CD4-positive, alpha-beta memory T cell (primary cell): ENCODE results near the gene LPP. TPM values are rescaled to one million over a fixed set of nuclear protein-coding genes. Genes with fewer than 3 reads are reported as not detected.
A peak's percentile ranks its signal among the peaks of the same experiment; 100 is the strongest.

Experiments
- CTCF ChIA-PET: fragments of 350-600 bp; sonication (Branson Sonifier 250); formaldehyde crosslinking; loops from one replicate; lab custom pipeline; 2021; ENCODE audit warnings: inconsistent platforms; ENCODE audit not compliant: partially characterized antibody; lab: Charles Lee
- POLR2A ChIA-PET: fragments of 350-600 bp; sonication (Branson Sonifier 250); formaldehyde crosslinking; loops from one replicate; lab custom pipeline; 2021; ENCODE audit not compliant: partially characterized antibody; lab: Charles Lee
- DNase-seq, 5 donors: peaks; one replicate each; pipeline versions ENCODE4 v3.0.0 to v3.0.0-alpha.2; 2020 to 2022; ENCODE audit warnings: mixed read lengths in 1 of 5
- H3K27ac ChIP-seq: one replicate; pipeline ENCODE4 v1.7.0; 2013; ENCODE audit warnings: low read depth, low read length
- H3K27me3 ChIP-seq: 2 replicates; pipeline ENCODE4 v1.7.0; 2013; ENCODE audit warnings: mild to moderate bottlenecking, low read length, moderate library complexity; ENCODE audit not compliant: insufficient read depth
- H3K36me3 ChIP-seq: 2 replicates; pipeline ENCODE4 v1.7.0; 2013; ENCODE audit warnings: mild to moderate bottlenecking, low read length, moderate library complexity; ENCODE audit not compliant: insufficient read depth
- H3K4me1 ChIP-seq: 2 replicates; pipeline ENCODE4 v1.7.0; 2013; ENCODE audit warnings: mild to moderate bottlenecking, low read length, moderate library complexity; ENCODE audit not compliant: insufficient read depth
- H3K4me3 ChIP-seq, 2 donors: one replicate each; pipeline ENCODE4 v1.7.0; 2013; ENCODE audit warnings: low read length in 2 of 2, mild to moderate bottlenecking in 1 of 2
- H3K9me3 ChIP-seq, 2 donors: one replicate each; pipeline ENCODE4 v1.7.0; 2013; ENCODE audit warnings: low read length in 2 of 2, control low read depth in 1 of 2; ENCODE audit not compliant: control insufficient read depth in 1 of 2
- H3K27ac Mint-ChIP-seq, 7 donors: one replicate each; pipeline ENCODE4 v1.8.0; 2020 to 2021; ENCODE audit warnings: mixed read lengths in 7 of 7, mild to moderate bottlenecking in 6 of 7, inconsistent platforms in 3 of 7, moderate library complexity in 3 of 7
- H3K27me3 Mint-ChIP-seq, 2 donors: one replicate each; pipeline ENCODE4 v1.8.0; 2020 to 2021; ENCODE audit warnings: mixed read lengths in 2 of 2
- H3K36me3 Mint-ChIP-seq, 2 donors: one replicate each; pipeline ENCODE4 v1.8.0; 2020 to 2021; ENCODE audit warnings: mixed read lengths in 2 of 2, inconsistent platforms in 1 of 2, mild to moderate bottlenecking in 1 of 2
- H3K4me1 Mint-ChIP-seq, 4 donors: one replicate each; pipeline ENCODE4 v1.8.0; 2020 to 2021; ENCODE audit warnings: mixed read lengths in 4 of 4, mild to moderate bottlenecking in 1 of 4
- H3K4me3 Mint-ChIP-seq, 8 donors: one replicate each; pipeline ENCODE4 v1.8.0; 2020 to 2021; ENCODE audit warnings: mixed read lengths in 8 of 8, mild to moderate bottlenecking in 7 of 8, moderate library complexity in 6 of 8, inconsistent platforms in 3 of 8
- H3K9me3 Mint-ChIP-seq, 8 donors: one replicate each; pipeline ENCODE4 v1.8.0; 2020 to 2021; ENCODE audit warnings: mixed read lengths in 8 of 8, mild to moderate bottlenecking in 5 of 8, inconsistent platforms in 3 of 8, moderate library complexity in 1 of 8
- intact Hi-C: fragments of 100-400 bp; cut with micrococcal nuclease; formaldehyde crosslinking; loops from one replicate; pipeline ENCODE4 v1.15.1; 2023
- polyA plus RNA-seq, 2 donors: library from polyadenylated mRNA; unstranded; fragments of 300-500 nt; fragmentation: Illumina TruSeq; gene quantifications; one replicate each; pipeline ENCODE4 v1.2.3, GENCODE V29; 2021
- total RNA-seq, 2 experiments: library from RNA; stranded (reverse); gene quantifications; one replicate each; pipeline ENCODE4 v1.2.3, GENCODE V29; 2021

LPP gene
- total and polyA plus RNA-seq, 4 experiments from 2014 or later, result 10.4 to 27.2 (median 24.7) TPM

GRCh38 chr3:188135271-188135670 lies 18.7 kb upstream of the LPP start:
- Mint-ChIP-seq H3K27me3 (no peaks in the 10 kb centered on the region), H3K27ac (no peak overlapping the region)
- CTCF ChIA-PET, result no interaction called here

DNA sequence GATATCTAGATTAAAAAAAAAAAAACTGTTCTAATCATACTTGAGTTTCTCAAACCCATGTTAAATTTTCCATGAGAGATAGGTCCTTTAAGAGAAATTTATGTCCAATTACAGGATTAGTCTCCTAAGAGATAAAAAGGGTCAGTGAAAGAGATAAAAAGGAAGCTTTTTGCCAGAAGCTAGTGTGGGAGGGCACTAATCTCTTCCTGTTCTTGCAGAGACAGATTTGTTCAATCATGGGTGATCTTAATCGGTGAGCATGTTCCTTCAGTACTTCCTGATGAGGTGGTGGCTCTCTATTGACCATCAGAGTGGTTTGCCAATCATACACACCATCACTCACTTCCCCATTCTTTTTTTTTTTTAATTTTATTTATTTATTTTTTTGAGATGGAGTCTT lies 16.9 kb upstream of the LPP start:
- Histone ChIP-seq H3K9me3 (no peaks in the 10 kb centered on the region), H3K4me3 (no peak overlapping the region), H3K4me1 (no peaks in the 10 kb centered on the region), H3K36me3 (no peaks in the 10 kb centered on the region), H3K27ac (no peak overlapping the region), H3K27me3 (no peaks in the 10 kb centered on the region)
- H3K9me3 Mint-ChIP-seq, result peaks cover 0 to 3% (median 0%) of the 10 kb centered on the region in 8 donors
- H3K4me3 Mint-ChIP-seq, result no peak overlapping the region
- no peaks in the 10 kb centered on the region for H3K27me3 Mint-ChIP-seq
- POLR2A ChIA-PET, result interaction anchor here (0.6 to 0.7 kb wide), 2 partner anchors 32 to 141 kb away, joined by 3 read pairs; no protein-coding TSS in a partner anchor
- H3K4me1 Mint-ChIP-seq, result peaks cover 0 to 10% (median 6%) of the 10 kb centered on the region in 4 donors
- intact Hi-C loops, result no loop called here
- H3K36me3 Mint-ChIP-seq, result no peaks in the 10 kb centered on the region
- H3K27ac Mint-ChIP-seq, result peak overlapping the region in 2 of 7 donors; percentile 10 to 38
- CTCF ChIA-PET, result no interaction called here
- DNase-seq, result no peak

More at GRCh38 chr3:188135271-188135670, 18.7 kb upstream of the LPP start:
- H3K27me3 ChIP-seq, result no peaks in the 10 kb centered on the region
- H3K4me1 ChIP-seq, result no peaks in the 10 kb centered on the region
- H3K36me3 ChIP-seq, result no peaks in the 10 kb centered on the region
- POLR2A ChIA-PET, result no interaction called here
- H3K9me3 ChIP-seq, result no peaks in the 10 kb centered on the region
- Mint-ChIP-seq H3K4me1 (peaks cover 0 to 10% (median 6%) of the 10 kb centered on the region in 4 donors), H3K4me3 (no peak overlapping the region), H3K36me3 (no peaks in the 10 kb centered on the region), H3K9me3 (peaks cover 0 to 3% (median 0%) of the 10 kb centered on the region in 8 donors)
- H3K27ac ChIP-seq, result no peak overlapping the region
- no peak overlapping the region for H3K4me3 ChIP-seq
- no peak for DNase-seq
- intact Hi-C loops, result no loop called here

GRCh38 chr3:188139466-188139865 lies 14.5 kb upstream of the LPP start:
- POLR2A ChIA-PET, result no interaction called here
- intact Hi-C loops, result no loop called here
- no peak overlapping the region for H3K4me3 Mint-ChIP-seq
- DNase-seq, result no peak
- no peak overlapping the region for H3K27ac Mint-ChIP-seq
- H3K4me1 ChIP-seq, result no peaks in the 10 kb centered on the region
- no peak overlapping the region for H3K27ac ChIP-seq
- H3K4me3 ChIP-seq, result no peak overlapping the region
- H3K27me3 ChIP-seq, result no peaks in the 10 kb centered on the region
- CTCF ChIA-PET, result interaction anchor here (0.9 kb wide), 1 partner anchor 29 kb away, joined by 3 read pairs; no protein-coding TSS in a partner anchor
- no peaks in the 10 kb centered on the region for H3K27me3 Mint-ChIP-seq
- H3K9me3 ChIP-seq, result no peaks in the 10 kb centered on the region
- no peaks in the 10 kb centered on the region for H3K36me3 Mint-ChIP-seq
- peaks cover 0 to 10% (median 6%) of the 10 kb centered on the region in 4 donors for H3K4me1 Mint-ChIP-seq
- H3K36me3 ChIP-seq, result no peaks in the 10 kb centered on the region
- H3K9me3 Mint-ChIP-seq, result no peaks in the 10 kb centered on the region

DNA sequence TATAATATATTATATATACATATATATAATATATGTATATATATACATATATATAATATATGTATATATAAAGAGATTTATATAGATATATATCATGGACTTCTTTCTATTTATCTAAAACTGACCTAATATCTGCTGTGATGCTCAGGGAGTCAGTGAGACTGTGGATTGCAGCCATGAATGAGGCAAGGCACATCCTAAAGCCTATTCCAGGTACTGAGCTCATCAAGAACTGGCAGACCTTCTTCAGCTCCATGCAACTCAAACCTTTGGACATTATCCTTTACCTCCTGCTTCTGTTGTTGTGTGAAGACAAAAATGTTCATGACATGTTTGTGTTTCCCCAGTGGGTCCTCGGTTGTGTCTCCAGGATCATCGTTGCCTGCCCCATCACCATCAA lies 7.7 kb upstream of the LPP start:
- intact Hi-C loops, result no loop called here
- Mint-ChIP-seq H3K9me3 (no peaks in the 10 kb centered on the region), H3K4me3 (no peak overlapping the region), H3K27ac (no peak overlapping the region), H3K27me3 (no peaks in the 10 kb centered on the region), H3K36me3 (no peaks in the 10 kb centered on the region), H3K4me1 (peaks cover 10 to 22% (median 11%) of the 10 kb centered on the region in 4 donors)
- H3K4me3 ChIP-seq, result no peak overlapping the region
- peaks cover 9% of the 10 kb centered on the region for H3K4me1 ChIP-seq
- DNase-seq, result no peak
- CTCF ChIA-PET, result no interaction called here
- H3K36me3 ChIP-seq, result no peaks in the 10 kb centered on the region
- no peaks in the 10 kb centered on the region for H3K9me3 ChIP-seq
- POLR2A ChIA-PET, result no interaction called here
- no peak overlapping the region for H3K27ac ChIP-seq
- H3K27me3 ChIP-seq, result no peaks in the 10 kb centered on the region

GRCh38 chr3:188147782-188148181 lies 6.2 kb upstream of the LPP start:
- H3K36me3 ChIP-seq, result no peaks in the 10 kb centered on the region
- ChIA-PET CTCF (no interaction called here), POLR2A (no interaction called here)
- no peaks in the 10 kb centered on the region for H3K27me3 ChIP-seq
- H3K36me3 Mint-ChIP-seq, result no peaks in the 10 kb centered on the region
- H3K4me3 ChIP-seq, result no peak overlapping the region
- H3K27me3 Mint-ChIP-seq, result no peaks in the 10 kb centered on the region
- peaks cover 10% of the 10 kb centered on the region for H3K4me1 ChIP-seq
- intact Hi-C loops, result no loop called here
- no peaks in the 10 kb centered on the region for H3K9me3 Mint-ChIP-seq
- H3K4me1 Mint-ChIP-seq, result peaks cover 13 to 32% (median 18%) of the 10 kb centered on the region in 4 donors
- no peak overlapping the region for H3K27ac ChIP-seq
- peak overlapping the region in 1 of 7 donors; percentile 1 for H3K27ac Mint-ChIP-seq
- no peaks in the 10 kb centered on the region for H3K9me3 ChIP-seq
- no peak for DNase-seq
- no peak overlapping the region for H3K4me3 Mint-ChIP-seq

GRCh38 chr3:188148318-188148717 lies 5.6 kb upstream of the LPP start:
- no peaks in the 10 kb centered on the region for H3K27me3 ChIP-seq
- Mint-ChIP-seq H3K27ac (peak overlapping the region in 3 of 7 donors; percentile 1 to 48 (median 33)), H3K4me1 (peaks cover 15 to 37% (median 23%) of the 10 kb centered on the region in 4 donors), H3K4me3 (peak overlapping the region in 1 of 8 donors; percentile 13), H3K27me3 (no peaks in the 10 kb centered on the region), H3K9me3 (no peaks in the 10 kb centered on the region), H3K36me3 (no peaks in the 10 kb centered on the region)
- H3K4me3 ChIP-seq, result no peak overlapping the region
- no peak overlapping the region for H3K27ac ChIP-seq
- intact Hi-C loops, result no loop called here
- no peaks in the 10 kb centered on the region for H3K9me3 ChIP-seq
- ChIA-PET CTCF (no interaction called here), POLR2A (no interaction called here)
- no peaks in the 10 kb centered on the region for H3K36me3 ChIP-seq
- peaks cover 15% of the 10 kb centered on the region for H3K4me1 ChIP-seq
- no peak for DNase-seq

DNA sequence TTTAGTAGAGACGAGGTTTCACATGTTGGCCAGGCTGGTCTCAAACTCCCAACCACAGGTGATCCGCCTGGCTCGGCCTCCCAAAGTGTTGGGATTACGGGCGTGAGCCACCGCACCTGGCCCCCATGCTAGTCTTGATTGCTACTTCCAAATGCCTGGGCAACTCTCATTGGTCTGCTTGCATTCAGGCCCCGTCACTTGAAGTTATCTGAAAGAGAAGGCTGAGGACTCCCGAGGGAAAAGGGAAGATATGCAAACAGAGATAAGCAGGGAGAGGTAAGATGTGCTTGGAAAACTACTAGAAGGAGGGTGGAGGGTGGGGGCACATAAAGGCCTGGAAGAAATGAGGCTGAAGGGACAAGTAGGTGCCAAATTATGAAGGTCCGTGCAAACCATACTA lies 4.4 kb upstream of the LPP start:
- intact Hi-C loops, result no loop called here

More for the DNA sequence above, 4.4 kb upstream of the LPP start:
- Histone ChIP-seq H3K27me3 (no peaks in the 10 kb centered on the region), H3K27ac (no peak overlapping the region), H3K9me3 (no peaks in the 10 kb centered on the region), H3K36me3 (no peaks in the 10 kb centered on the region), H3K4me3 (no peak overlapping the region), H3K4me1 (peaks cover 19% of the 10 kb centered on the region)
- CTCF ChIA-PET, result interaction anchor here (1.2 kb wide), 1 partner anchor 40 kb away, joined by 3 read pairs; no protein-coding TSS in a partner anchor
- DNase-seq, result no peak
- Mint-ChIP-seq H3K36me3 (no peaks in the 10 kb centered on the region), H3K9me3 (no peaks in the 10 kb centered on the region), H3K27me3 (no peaks in the 10 kb centered on the region), H3K4me3 (no peak overlapping the region), H3K4me1 (peaks cover 19 to 45% (median 28%) of the 10 kb centered on the region in 4 donors), H3K27ac (no peak overlapping the region)
- POLR2A ChIA-PET, result no interaction called here
